CD1c-positive myeloid dendritic cell (primary cell): ENCODE results near the gene ARHGEF12.

Source experiments
- DNase-seq: peaks from one replicate; pipeline ENCODE4 v3.0.0-alpha.2; 2016; ENCODE audit errors: extremely low spot score

Gene ARHGEF12

DNA sequence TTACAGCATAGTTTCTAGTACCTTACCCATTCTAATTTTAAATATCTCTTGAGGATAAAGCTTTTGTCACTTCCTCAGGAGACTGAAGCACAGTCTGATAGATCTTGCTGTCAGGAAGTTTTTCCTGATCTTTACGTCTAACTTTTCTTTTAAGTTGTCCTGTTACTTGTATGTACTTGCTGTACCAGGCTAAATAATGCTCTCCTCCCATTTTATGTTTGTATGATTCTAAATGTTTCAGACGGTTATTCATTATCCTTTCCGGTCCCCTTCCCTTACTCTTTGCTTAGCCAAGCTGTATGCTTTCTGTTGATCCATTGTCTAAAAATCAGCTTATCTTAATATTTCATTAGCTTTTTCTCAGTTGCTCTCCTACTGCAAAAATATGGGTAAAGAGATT lies 6.0 kb downstream of the ARHGEF12 start:
- DNase-seq = no peak

DNA sequence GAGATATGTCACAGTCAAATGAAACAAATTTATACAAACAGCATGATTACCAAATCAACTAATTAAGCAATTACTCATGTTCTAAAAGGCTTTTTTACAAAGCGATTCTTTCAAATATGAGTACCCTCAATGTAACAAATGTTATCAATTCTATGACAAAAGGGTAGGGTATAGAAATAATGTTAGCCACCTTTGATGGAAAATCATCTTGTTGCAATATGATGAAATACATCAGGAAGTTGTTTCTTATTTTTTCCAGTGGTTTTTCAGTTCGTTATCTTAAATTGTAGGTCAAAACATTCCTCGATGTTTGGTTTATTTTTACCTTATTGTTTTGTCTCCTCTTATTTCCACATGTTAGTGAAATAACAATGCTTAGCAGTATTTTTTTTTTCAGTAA lies 6.5 kb downstream of the ARHGEF12 start:
- DNase-seq = no peak

DNA sequence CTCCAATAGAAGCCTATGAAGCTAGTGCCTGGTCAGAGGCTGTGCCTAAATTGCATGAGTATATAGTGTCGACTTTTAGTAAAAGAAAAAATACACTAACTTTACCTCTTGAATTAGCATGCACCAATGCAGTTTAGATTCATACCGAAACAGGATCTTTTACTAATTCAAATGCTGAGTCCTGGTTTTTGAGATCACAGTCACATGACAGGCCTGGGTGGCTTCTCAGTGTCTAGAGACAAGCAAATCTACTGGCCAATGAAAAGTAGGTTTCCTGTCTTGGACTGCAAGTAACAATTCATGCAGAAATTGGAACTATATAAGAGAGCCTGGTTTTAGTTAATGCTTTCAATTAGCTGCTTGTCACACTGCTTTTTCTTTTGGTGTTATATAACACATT lies 7.2 kb downstream of the ARHGEF12 start:
- DNase-seq = peak; percentile 71

DNA sequence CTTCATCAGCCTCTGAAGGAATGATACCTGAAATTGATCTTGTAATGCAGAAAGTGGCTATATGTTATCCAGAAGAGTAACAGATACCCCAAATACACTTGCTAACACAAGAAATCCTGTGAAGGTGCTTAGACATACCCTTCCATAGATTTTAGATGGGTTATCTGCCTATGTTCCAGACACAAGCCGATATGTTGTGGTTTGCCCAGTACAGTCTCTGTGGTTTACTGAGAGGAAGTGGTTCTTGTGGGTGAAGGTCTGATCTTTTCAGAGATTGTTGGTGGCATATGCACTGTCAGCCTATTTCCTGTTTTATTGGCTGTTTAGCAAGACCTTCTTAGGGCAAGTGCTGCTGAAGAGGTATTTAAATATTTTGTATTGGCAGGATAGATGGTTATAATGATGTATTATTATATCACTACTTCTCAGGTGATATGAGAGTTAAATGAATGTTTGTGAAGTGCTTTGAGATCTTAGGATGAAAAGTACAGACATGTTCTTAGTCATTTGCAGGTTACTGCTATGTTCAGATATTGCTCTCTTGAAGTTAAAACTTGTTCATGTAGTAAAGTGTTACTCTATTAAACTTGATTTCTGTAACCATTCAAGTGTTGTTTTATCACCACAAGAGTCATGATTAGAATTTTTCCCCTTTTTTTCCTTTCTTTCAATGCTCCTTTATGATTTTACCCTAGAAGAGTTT lies 8.2 kb downstream of the ARHGEF12 start:
- DNase-seq = peak; percentile 82

DNA sequence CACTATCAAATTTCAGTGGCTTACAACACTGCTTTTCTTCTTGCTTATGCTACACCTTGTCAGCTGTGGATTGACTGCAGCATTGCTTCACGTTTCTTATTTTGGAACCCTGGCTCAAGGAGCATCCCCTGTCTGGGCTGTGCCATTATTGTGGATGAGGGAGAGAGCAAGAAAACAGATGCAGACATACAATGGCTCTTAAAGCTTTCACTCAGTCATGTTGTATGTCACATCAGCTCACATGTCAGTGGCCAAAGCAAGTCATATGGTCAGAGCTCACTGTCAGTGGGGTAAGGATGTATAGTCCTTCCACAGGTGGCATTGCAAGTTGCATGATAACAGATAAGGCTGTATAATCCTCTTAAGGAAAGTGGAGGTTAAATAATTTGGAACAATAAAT lies 10.0 kb downstream of the ARHGEF12 start:
- no peak for DNase-seq

DNA sequence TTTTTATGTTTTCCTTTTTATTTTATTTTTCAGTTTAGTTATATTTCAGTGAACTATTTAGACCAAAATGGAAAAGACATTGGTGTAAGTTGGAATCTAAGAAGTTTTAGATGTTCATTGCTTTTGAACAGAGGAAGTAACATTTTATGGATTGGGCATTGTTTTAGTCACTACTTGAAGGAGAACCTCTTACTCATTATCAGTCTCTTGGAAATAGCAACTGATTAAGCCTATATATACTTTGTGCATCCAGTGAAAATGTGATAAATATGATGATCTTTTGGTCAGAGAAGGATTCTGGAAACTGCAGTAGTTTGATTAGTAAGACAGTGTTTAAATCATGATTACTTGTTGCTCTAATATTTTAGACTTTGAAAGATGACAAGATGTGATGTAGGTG lies 14.4 kb downstream of the ARHGEF12 start:
- no peak for DNase-seq

DNA sequence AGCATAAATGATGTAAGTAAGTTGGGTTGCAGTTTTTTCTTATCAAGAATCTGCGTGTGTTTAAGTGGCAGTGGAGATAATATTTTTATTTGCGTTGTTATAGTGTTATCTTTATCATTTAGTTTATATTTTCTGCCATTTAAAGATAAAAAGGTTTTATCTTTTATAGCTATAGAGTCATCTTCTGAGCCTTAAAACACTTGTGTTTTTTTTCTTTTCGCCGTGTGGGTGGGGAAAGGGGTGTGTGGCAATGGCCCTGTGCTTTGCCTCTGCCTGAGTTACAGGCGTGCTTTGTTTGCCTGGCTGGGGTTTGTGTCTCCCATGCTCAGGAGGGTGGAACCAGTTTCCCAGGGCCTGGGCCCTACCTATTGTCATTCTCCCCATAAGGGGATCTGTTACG lies 16.2 kb downstream of the ARHGEF12 start:
- no peak for DNase-seq

DNA sequence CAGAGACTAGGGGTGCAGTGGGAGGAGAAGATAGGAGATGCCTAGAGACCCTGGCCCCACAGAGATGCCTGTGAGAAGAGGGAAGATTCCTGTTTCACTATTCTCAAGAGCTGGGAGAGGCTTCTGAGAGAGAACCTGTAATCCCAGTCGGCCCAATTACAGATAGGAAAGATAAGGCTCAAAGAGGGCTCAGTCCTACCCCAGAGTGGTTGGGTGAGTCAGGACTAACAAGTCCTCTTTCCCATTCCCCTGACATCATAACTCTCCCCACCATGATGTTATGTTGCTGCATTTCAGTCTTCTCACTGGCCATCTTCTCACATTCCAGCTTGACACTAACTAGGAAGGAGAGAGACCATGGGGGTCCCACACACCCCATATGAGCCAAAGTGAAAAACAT lies 17.9 kb downstream of the ARHGEF12 start:
- no peak for DNase-seq

DNA sequence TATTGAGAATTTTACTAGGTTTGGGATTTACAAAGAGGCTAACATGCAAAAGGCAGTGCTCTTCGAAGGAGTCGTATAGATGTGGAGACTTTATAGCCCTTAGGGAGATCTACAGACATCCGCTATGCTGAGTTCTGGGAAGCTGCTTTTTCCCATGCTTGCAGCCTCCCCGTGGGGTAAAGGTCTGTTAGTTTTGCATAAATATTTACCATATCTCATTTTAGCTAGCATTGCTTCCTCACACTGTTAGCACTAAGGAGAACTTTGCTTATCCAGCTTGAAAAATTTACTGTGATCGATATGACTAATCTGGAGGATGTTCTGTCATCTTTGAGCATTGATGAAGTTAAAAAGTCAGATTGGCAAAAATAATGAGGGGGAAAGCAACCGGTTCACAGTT lies 18.6 kb downstream of the ARHGEF12 start:
- DNase-seq = no peak

DNA sequence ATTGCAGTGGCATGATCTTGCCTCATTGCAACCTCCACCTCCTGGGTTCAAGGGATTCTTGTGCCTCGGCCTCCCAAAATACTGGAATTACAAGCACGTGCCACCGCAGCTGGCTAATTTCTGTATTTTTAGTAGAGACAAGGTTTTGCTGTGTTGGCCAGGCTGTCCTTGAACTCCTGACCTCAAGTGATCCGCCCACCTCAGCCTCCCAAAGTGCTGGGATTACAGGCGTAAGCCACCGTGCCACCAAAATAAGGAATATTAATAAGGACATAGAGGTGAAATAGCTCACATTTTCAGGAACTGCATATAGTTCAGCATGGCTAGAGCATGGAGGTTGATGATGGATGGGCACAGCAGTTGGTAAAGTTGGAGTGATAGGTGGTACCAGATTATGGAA lies 21.4 kb downstream of the ARHGEF12 start:
- no peak for DNase-seq

DNA sequence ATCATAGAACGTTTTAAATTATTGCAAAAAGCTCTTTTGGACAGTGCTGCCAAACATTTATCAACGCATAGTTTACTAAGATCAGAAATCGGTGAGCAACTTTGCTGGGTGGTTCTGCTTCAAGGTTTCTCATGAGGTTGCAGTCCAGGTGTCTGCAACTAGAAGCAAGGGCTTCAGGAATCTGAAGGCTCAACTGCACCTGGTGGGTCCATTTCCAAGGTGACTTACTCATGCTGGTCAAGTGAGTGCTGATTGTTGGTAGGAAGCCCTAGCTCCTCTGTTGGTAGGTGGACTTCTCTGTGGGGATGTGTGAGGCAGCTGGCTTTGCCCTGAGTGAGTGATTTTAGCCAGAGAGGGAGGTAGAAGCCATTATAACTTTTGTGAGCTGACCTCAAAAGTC lies 22.5 kb downstream of the ARHGEF12 start:
- no peak for DNase-seq

DNA sequence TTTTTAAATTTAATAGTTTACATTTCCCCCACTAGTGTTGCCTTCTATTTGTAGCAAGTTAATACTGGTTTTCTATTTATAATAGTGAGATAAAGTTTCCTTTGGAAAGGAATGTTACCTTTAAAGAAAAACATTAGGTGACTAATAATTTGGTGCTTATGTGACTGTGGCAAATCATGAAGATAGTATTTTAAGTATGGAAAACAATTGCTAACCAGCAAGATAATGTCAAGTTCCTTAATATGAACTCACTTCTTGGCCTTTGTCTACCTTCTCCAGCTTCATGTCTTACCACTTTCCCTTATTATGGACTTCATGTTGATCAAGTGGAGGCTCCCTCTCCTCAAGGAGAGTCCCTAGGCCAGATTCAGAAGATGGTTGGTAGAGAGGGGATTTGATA lies 27.2 kb downstream of the ARHGEF12 start:
- no peak for DNase-seq

DNA sequence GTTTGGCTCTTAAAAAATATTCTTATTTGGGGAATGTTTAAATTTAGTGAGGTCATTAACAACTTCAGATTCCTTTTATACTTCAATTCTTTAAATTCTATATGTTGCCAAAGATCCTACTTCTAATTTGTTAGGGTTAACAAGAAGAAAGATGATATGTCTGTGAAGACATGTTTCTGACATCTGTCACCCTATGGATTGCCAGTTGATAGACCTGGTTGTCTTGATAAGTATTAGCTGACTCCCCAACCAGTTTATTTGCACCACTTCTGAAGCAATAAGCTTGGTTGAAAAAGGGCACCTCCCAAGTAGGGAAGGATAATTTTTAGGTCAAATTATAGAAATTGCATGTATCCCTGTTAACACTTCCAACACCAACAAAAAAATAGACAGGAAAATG lies 29.3 kb downstream of the ARHGEF12 start:
- DNase-seq = no peak

DNA sequence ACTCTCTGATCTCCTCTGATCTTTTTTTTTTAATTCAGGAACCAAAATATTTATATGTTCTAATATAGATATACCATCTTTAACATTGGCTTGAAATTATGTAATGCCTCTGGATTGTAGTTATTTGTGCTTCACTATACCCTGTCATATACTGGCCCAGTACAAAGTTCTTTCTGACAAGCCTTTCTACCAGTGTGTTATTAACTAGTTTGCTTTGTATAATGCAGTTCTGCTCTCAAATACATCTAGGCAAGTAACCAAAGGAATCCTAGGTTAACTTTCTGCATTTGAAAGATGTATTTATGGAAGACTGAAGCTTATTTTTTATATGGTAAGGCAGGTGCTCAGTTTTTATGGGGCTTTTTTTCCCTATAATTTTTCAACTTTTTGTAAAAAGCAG lies 36.1 kb downstream of the ARHGEF12 start:
- no peak for DNase-seq

DNA sequence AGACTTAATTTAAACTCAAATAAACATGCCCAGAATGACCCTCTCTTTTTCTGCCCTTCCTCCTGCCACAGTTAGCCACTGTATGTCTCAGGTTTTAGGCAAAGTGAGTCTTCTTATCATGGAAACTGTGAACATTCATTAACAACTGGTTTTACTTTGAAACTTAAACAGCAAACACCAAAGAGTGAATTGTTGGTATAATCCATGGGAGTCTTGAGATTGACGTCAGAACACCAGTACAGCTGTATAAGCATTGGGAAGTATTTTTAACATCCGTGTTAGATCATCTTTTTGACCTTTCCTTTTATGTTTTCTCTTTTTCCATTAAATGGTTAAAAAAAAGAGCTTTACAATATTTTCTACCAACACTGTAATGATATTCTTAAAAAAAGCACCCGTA lies 38.9 kb downstream of the ARHGEF12 start:
- DNase-seq = no peak

DNA sequence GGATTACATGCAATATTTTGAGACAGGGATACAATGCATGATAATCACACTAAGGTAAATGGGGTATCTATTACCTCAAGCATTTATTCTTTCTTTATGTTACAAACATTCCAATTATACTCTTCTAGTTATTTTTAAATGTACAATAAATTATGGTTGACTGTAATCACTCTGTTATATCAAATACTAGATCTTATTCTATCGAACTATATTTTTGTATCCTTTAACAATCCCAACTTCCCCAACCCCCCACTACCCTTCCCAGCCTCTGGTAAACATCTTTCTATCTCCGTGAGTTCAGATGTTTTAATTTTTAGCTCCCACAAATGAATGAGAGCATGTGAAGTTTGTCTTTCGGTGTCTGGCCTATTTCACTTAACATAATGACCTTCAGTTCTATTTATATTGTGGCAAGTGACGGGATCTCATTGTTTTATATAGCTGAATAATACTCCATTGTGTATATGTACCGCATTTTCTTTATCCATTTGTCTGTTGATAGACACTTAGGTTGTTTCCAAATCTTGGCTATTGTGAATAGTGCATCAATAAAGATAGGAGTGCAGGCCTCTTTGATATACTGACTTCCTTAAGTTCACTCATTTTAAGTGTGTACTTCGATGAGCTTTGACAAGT lies 40.5 kb downstream of the ARHGEF12 start:
- no peak for DNase-seq

DNA sequence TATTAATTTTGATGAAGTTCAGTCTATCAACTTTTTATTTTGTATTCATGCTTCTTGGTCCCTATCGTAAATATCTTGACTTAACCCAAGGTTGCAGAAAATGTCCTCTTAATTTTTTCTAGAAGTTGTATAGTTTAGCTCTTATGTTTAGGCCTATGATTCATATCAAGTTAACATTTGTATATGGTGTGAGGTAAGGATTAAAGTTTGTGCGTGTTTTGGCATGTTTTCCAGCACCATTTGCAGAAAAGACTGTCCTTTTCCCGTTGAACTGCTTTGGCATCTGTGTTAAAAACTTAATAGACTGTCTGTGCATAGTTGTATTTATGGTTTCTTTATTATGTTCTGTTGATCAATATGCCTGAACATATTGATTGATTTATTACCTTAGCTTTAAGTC lies 42.3 kb downstream of the ARHGEF12 start:
- DNase-seq = no peak

DNA sequence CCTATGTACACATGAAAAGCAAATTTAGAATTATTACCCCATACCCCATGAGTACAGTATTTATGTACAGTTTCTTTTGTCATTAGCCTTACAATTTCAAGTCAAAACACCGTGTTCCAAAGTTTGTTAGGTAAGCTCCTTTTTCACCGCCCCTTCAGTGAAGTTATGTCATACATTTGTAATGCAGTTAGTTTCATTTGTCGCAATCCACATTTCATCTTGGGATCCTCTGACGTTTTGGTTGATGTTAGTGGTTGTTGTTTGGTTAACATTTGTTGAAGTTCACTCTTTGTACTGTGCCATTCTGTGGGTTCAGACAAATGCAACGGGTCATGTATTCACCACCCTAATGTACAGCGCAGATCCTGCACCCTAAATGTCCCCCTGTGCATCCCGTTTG lies 45.2 kb downstream of the ARHGEF12 start:
- DNase-seq = no peak

DNA sequence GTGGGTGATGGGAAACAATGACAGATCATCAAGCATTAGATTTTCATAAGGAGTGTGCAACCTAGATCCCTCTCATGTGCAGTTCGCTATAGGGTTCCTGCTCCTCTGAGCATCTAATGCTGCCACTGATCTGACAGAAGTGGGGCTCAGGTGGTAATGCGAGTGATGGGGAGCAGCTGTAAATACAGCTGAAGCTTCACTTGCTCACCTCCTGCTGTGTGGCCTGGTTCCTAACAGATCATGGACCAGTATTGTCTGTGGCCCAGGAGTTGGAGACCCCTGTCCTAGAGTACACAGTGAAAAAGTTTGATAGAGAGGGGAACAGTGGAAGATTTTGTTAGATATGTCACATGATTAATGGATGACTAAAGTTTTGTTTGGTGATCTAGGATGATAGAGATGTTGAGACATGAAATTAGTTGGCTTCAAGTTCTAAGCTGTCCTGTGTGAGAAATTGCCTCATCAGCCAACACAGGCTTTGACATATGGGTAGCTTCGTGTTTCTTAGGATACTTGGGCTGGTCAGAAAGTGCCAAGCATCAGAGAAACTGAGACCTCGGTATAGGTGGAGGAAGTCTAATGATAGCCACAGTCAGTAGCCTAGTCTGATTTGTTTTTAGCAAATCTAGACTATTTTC lies 47.4 kb downstream of the ARHGEF12 start:
- DNase-seq = no peak

DNA sequence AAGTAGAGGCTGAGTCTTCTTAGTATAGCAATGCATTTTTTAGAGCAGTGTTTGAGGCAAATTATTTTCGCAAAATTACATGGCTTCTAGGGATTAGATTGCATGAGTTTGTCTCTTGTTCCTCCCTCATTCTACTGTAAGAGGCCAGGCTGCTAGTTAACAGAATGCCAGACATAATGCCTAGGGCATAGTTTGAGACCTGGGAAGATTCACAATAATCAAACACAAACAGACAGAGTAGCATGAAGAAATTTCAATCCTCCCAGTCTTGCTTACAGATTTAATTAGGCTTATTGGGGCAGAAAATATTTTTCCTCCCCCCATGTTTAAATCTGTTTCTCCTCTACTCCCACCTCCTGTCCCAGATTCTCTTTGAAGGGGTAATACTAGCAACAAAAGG lies 48.3 kb downstream of the ARHGEF12 start:
- no peak for DNase-seq

DNA sequence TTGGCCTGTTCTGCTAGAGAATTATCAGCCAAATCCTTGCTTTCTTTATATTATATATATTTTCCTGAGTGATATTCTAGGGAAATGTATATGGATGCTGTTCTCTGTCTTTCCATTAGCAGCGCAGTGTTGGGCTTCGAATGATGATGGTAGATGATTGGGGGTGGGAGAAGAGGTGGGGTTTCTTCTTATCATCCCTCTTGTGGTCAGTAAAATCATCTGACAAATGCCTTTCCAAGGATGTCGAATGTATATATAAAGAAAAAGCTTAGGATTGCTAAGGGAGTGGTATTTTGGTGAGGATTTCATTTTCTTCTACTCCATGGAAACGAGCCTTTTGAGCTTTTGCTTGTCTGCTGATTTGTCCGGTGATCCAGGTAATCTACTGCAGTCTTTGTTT lies 48.9 kb downstream of the ARHGEF12 start:
- DNase-seq = no peak

DNA sequence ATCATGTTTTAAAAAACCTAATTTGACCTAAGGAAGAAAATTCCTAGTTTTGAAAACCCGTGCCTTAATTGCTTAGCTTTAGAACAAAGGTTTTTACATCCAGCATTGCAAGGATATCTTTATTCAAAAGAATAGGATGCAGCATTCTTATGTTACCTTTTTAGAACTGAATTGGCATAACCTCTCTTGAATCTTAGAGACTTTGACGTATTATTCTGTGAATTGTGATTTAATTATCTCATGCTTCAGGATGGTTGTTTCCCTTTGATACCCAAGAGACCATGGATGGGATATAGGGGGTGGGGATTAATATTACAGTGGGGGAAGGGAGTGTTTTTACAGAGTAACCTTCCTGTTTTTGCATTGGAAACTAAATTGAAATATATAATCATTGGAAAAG lies 49.4 kb downstream of the ARHGEF12 start:
- no peak for DNase-seq

DNA sequence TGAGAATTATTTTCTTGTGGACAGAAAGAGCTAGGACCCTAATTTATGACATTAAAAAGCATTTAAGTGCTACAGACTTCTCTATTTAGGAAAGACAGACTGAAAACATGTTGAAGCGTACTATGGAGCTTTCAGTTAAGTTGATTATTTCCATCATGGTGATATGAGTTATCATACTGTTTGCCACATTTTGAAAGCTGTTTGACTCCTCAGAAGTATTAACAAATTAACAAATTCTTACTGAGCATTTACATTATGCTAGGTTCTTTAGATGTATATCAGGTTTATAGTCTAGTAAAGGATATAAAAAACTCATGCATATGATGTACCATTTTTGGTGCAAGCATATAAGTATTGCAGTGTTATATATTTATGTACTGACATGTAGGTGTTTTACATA lies 50.1 kb downstream of the ARHGEF12 start:
- no peak for DNase-seq
